H1 (cell line): ENCODE results near the gene ASPRV1. TPM values are rescaled to one million over a fixed set of nuclear protein-coding genes. Genes with fewer than 3 reads are reported as not detected.

Experiments
- CTCF ChIA-PET: fragments of 300-600 bp; sonication (Branson Sonifier 250); formaldehyde crosslinking; loops from one replicate; lab custom pipeline; 2021; ENCODE audit not compliant: partially characterized antibody; lab: Charles Lee
- POLR2A ChIA-PET: fragments of 300-600 bp; sonication (Branson Sonifier 250); formaldehyde crosslinking; loops from one replicate; lab custom pipeline; 2021; ENCODE audit warnings: inconsistent platforms; ENCODE audit not compliant: partially characterized antibody; lab: Charles Lee
- DNase-seq, 2 experiments: peaks; one replicate each; pipeline versions ENCODE4 v3.0.0 to v3.0.0-alpha.2; 2010 to 2022; ENCODE audit warnings: low spot score in 2 of 2, low read depth in 1 of 2, mixed read lengths in 1 of 2
- FAIRE-seq: peaks from 2 replicates; lab custom pipeline; 2011; peaks lifted over from hg19 to GRCh38; lab: Jason Lieb, UNC
- H2AFZ ChIP-seq: 2 replicates; pipeline ENCODE4 v1.8.1; 2012; ENCODE audit warnings: low read length, inconsistent platforms
- H2AK5ac ChIP-seq: 2 replicates; pipeline ENCODE4 v1.6.1; 2013; ENCODE audit warnings: low read depth, low read length
- H2BK120ac ChIP-seq: replicated peaks from 2 replicates; pipeline ENCODE3; 2013; ENCODE audit warnings: low read depth, low read length, inconsistent platforms
- H2BK12ac ChIP-seq: 2 replicates; pipeline ENCODE4 v1.6.1; 2013; ENCODE audit warnings: low read depth, low read length
- H2BK15ac ChIP-seq: 2 replicates; pipeline ENCODE4 v1.6.1; 2013; ENCODE audit warnings: low read length
- H2BK20ac ChIP-seq: 2 replicates; pipeline ENCODE4 v1.6.1; 2013; ENCODE audit warnings: low read length
- H2BK5ac ChIP-seq: 2 replicates; pipeline ENCODE4 v1.6.1; 2013; ENCODE audit warnings: low read depth, low read length
- H3K14ac ChIP-seq: 2 replicates; pipeline ENCODE4 v1.6.1; 2013; ENCODE audit warnings: inconsistent platforms; ENCODE audit not compliant: insufficient read length
- H3K18ac ChIP-seq: 2 replicates; pipeline ENCODE4 v1.6.1; 2013; ENCODE audit warnings: low read length; ENCODE audit errors: extremely low read depth
- H3K23ac ChIP-seq: 2 replicates; pipeline ENCODE4 v1.6.1; 2013; ENCODE audit warnings: inconsistent platforms; ENCODE audit not compliant: insufficient read length
- H3K23me2 ChIP-seq: 2 replicates; pipeline ENCODE4 v1.6.1; 2013; ENCODE audit warnings: low read depth, low read length
- H3K27ac ChIP-seq: 2 replicates; pipeline ENCODE4 v1.6.1; 2011; ENCODE audit warnings: low read depth, low read length, inconsistent platforms
- H3K27me3 ChIP-seq, 4 experiments: replicated peaks in 1 of 4; 1 replicate in 1 of 4; 2 replicates in 3 of 4; pipeline versions ENCODE4 v1.6.1 to v1.8.1; 2011 to 2013; ENCODE audit warnings: low read length in 3 of 4, mild to moderate bottlenecking in 3 of 4, inconsistent platforms in 2 of 4, mixed read lengths in 2 of 4, moderate library complexity in 1 of 4; ENCODE audit not compliant: control insufficient read depth in 3 of 4, insufficient read depth in 3 of 4; ENCODE audit errors: extremely low read depth in 1 of 4
- H3K36me3 ChIP-seq, 4 experiments: 2 replicates each; pipeline versions ENCODE4 v1.6.1 to v1.8.1; 2011 to 2013; ENCODE audit warnings: mild to moderate bottlenecking in 4 of 4, low read length in 3 of 4, moderate library complexity in 2 of 4, control low read depth in 1 of 4, inconsistent platforms in 1 of 4; ENCODE audit not compliant: insufficient read depth in 4 of 4, control insufficient read depth in 2 of 4
- H3K4ac ChIP-seq: replicated peaks from 2 replicates; pipeline ENCODE3; 2013; ENCODE audit warnings: low read length, low read depth, mixed read lengths, inconsistent platforms; ENCODE audit not compliant: insufficient read length
- H3K4me1 ChIP-seq, 4 experiments: replicated peaks in 1 of 4; 1 replicate in 1 of 4; 2 replicates in 3 of 4; pipeline versions ENCODE4 v1.6.1 to v1.8.1; 2011 to 2013; ENCODE audit warnings: low read length in 3 of 4, inconsistent platforms in 2 of 4, mixed read lengths in 1 of 4; ENCODE audit not compliant: insufficient read depth in 4 of 4, control insufficient read depth in 3 of 4
- H3K4me2 ChIP-seq, 2 experiments: 2 replicates each; pipeline versions ENCODE4 v1.6.1 to v1.8.1; 2011 to 2013; ENCODE audit warnings: low read depth in 2 of 2, low read length in 2 of 2, control low read depth in 1 of 2, inconsistent platforms in 1 of 2, mild to moderate bottlenecking in 1 of 2; ENCODE audit not compliant: insufficient read depth in 1 of 2
- H3K4me3 ChIP-seq, 4 experiments: fragments of 200-600, 300-600 bp in 1 of 4; sonication (generic), shearing (Covaris generic), sonication (Bioruptor Twin) in 1 of 4; 2 replicates each; pipeline versions ENCODE4 v1.5.1 to v1.8.1; 2011 to 2016; ENCODE audit warnings: low read length in 4 of 4, low read depth in 3 of 4, control low read depth in 2 of 4, inconsistent platforms in 2 of 4, mild to moderate bottlenecking in 2 of 4, mixed read lengths in 1 of 4, moderate library complexity in 1 of 4; ENCODE audit not compliant: insufficient read depth in 2 of 4; ENCODE audit errors: extremely low read depth in 1 of 4
- H3K56ac ChIP-seq: replicated peaks from 2 replicates; pipeline ENCODE3; 2013; ENCODE audit warnings: low read depth, mild to moderate bottlenecking, mixed read lengths, low read length, inconsistent platforms; ENCODE audit not compliant: insufficient read length
- H3K79me1 ChIP-seq: 2 replicates; pipeline ENCODE4 v1.6.1; 2013; ENCODE audit warnings: low read depth, low read length, control low read depth
- H3K79me2 ChIP-seq, 2 experiments: 2 replicates each; pipeline versions ENCODE4 v1.6.1 to v1.8.1; 2012 to 2013; ENCODE audit warnings: low read length in 2 of 2, mild to moderate bottlenecking in 2 of 2, inconsistent platforms in 1 of 2; ENCODE audit not compliant: insufficient read depth in 2 of 2, control insufficient read depth in 1 of 2
- H3K9ac ChIP-seq, 4 experiments: replicated peaks in 1 of 4; 1 replicate in 1 of 4; 2 replicates in 3 of 4; pipeline versions ENCODE4 v1.6.1 to v1.8.1; 2011 to 2013; ENCODE audit warnings: low read depth in 3 of 4, low read length in 3 of 4, control low read depth in 2 of 4, mild to moderate bottlenecking in 2 of 4, moderate library complexity in 2 of 4, inconsistent platforms in 1 of 4; ENCODE audit errors: extremely low read depth in 1 of 4
- H3K9me3 ChIP-seq, 2 experiments: 2 replicates each; pipeline versions ENCODE4 v1.6.1 to v1.8.1; 2012 to 2013; ENCODE audit warnings: mild to moderate bottlenecking in 2 of 2, moderate library complexity in 2 of 2, control low read depth in 1 of 2, inconsistent platforms in 1 of 2, low read depth in 1 of 2, low read length in 1 of 2, mixed read lengths in 1 of 2; ENCODE audit not compliant: insufficient read depth in 2 of 2
- H4K20me1 ChIP-seq, 2 experiments: replicated peaks in 1 of 2; 2 replicates each; pipeline versions ENCODE3 to v1.8.1; 2011 to 2013; ENCODE audit warnings: inconsistent platforms in 2 of 2, low read length in 2 of 2, mild to moderate bottlenecking in 1 of 2; ENCODE audit not compliant: insufficient read depth in 2 of 2, control insufficient read depth in 1 of 2
- H4K5ac ChIP-seq: 2 replicates; pipeline ENCODE4 v1.6.1; 2013; ENCODE audit warnings: low read length, low read depth, mixed read lengths, inconsistent platforms; ENCODE audit not compliant: insufficient read length
- H4K8ac ChIP-seq: 2 replicates; pipeline ENCODE4 v1.8.0; 2013; ENCODE audit warnings: mild to moderate bottlenecking, moderate library complexity, low read length, inconsistent platforms; ENCODE audit not compliant: insufficient read depth; ENCODE audit errors: extremely low read depth
- H4K91ac ChIP-seq: replicated peaks from 2 replicates; pipeline ENCODE3; 2013; ENCODE audit warnings: low read length, mixed read lengths, inconsistent platforms; ENCODE audit not compliant: insufficient read length
- GTF2F1 ChIP-seq: IDR thresholded peaks from 2 replicates; pipeline ENCODE4 v1.6.1; 2012; ENCODE audit warnings: low read depth, low read length, improper control_type of control experiment, borderline replicate concordance
- HDAC2 ChIP-seq, 2 experiments: fragments of 300-600 bp in 1 of 2; sonication (generic) in 1 of 2; IDR thresholded peaks; 2 replicates each; pipeline ENCODE4 v1.6.1; 2011 to 2012; ENCODE audit warnings: low read depth in 2 of 2, low read length in 2 of 2, mild to moderate bottlenecking in 2 of 2, moderate library complexity in 2 of 2, borderline replicate concordance in 1 of 2, inconsistent platforms in 1 of 2
- JUND ChIP-seq: IDR thresholded peaks from 2 replicates; pipeline ENCODE4 v1.6.1; 2011; ENCODE audit warnings: mild to moderate bottlenecking, improper control_type of control experiment, low read length
- KDM4A ChIP-seq: IDR thresholded peaks from one replicate; pipeline ENCODE4 v1.7.1; 2012; ENCODE audit warnings: low read depth, mild to moderate bottlenecking, moderate library complexity, low read length, inconsistent platforms; ENCODE audit not compliant: severe bottlenecking
- KDM5A ChIP-seq: fragments of 200-600 bp; IDR thresholded peaks from 2 replicates; pipeline ENCODE4 v1.7.1; 2012; ENCODE audit warnings: mild to moderate bottlenecking, low read length, inconsistent platforms, mixed read lengths
- SAP30 ChIP-seq: fragments of 300-600 bp; sonication (generic); IDR thresholded peaks from 2 replicates; pipeline ENCODE4 v1.7.1; 2012; ENCODE audit warnings: low read length, moderate library complexity, mild to moderate bottlenecking, inconsistent platforms; ENCODE audit not compliant: insufficient read depth, insufficient replicate concordance
- SP2 ChIP-seq: IDR thresholded peaks from 2 replicates; pipeline ENCODE4 v1.6.1; 2012; ENCODE audit warnings: mild to moderate bottlenecking, low read length, inconsistent platforms
- SP4 ChIP-seq: IDR thresholded peaks from 2 replicates; pipeline ENCODE4 v1.6.1; 2012; ENCODE audit warnings: low read length, inconsistent platforms
- WGBS, 2 experiments: shearing (Covaris generic) in 1 of 2; methylation state at CpG; one replicate each; pipeline versions ENCODE4 v1.1.6 to v1.1.7; 2013 to 2015; ENCODE audit warnings: low lambda C conversion rate in 2 of 2, mixed read lengths in 2 of 2, inconsistent platforms in 1 of 2, low coverage in 1 of 2, missing lambda C conversion rate in 1 of 2; ENCODE audit not compliant: insufficient replicate concordance in 2 of 2, insufficient coverage in 1 of 2, insufficient read length in 1 of 2; ENCODE audit errors: extremely low coverage in 1 of 2, missing lambda C conversion rate in 1 of 2; 5-methylcytosine and 5-hydroxymethylcytosine counted together
- polyA plus RNA-seq, 7 experiments: library from polyadenylated mRNA; depleted of rRNA in 3 of 7; stranded (reverse) in 5 of 7; unstranded in 2 of 7; fragments of >200 nt in 5 of 7; fragments of 200-250 nt in 2 of 7; gene quantifications; 1 replicate in 5 of 7; 2 replicates in 1 of 7; 4 replicates in 1 of 7; pipeline versions ENCODE4 v1.2.1 to v1.2.3, GENCODE V29; 2011 to 2013; ENCODE audit warnings: missing spikeins in 2 of 7, mixed read lengths in 2 of 7
- total RNA-seq: library from RNA; stranded (reverse); fragmentation: NEBNext Ultra II Directional; extraction: Animal tissue kit (Norgen Biotek cat#: 25700); gene quantifications from 2 replicates; pipeline ENCODE4 v1.2.1, GENCODE V29; 2021
- TF ChIP-seq, protein P1 (sequence below), 3 experiments: IDR thresholded peaks; 1 replicate in 2 of 3; 2 replicates in 1 of 3; pipeline versions ENCODE4 v1.5.1 to v1.6.1; 2011; ENCODE audit warnings: low read length in 3 of 3, mild to moderate bottlenecking in 3 of 3, inconsistent platforms in 2 of 3, low read depth in 1 of 3, moderate library complexity in 1 of 3; ENCODE audit not compliant: insufficient read depth in 1 of 3; ENCODE audit errors: control extremely low read depth in 1 of 3

The ASPRV1 gene
- total and polyA plus RNA-seq, 2 of the 8 experiments (the other 6 are each of a cell fraction or from before 2014, with no cell fraction given) = 0.59 to 0.95 TPM

DNA sequence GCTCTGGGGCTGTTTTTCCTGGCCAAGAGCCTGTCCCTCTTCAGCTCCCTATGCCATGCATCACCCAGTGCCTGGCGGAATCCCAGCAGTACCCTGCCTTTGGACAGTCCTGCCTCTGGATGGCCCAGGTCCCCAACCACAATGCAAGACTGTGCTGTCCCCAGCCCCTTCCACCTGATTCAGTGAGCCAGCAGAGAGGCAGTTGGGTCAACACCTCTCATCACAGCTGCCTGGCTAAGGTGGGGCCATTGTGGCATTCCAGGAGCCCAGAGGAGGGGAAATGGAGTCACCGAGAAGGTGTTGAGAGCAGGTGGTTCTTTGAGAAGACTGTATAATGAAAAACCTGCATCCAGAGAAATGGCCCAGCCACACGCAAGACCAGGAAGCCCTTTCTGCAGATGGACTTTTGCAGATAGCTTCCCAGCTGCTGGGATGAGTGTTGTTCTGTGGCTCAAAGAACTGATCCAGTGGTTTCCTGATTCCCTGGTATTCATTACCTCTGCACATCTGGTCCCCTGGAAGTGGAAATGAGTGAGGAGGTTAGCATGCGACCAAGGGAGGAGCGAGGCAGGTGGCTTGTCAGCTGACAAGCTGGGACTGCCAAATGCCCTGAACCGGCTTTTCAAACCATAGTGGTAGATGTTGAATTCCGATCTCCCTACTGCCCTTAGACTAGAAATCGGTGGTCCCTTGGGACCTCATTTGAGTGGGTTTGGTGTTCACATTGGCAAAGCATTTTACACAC, 1.7 kb upstream of the ASPRV1 start:
- Histone ChIP-seq H4K8ac (no peak overlapping the region), H3K14ac (no peak overlapping the region), H2AFZ (no peak overlapping the region), H2AK5ac (no peak overlapping the region), H3K18ac (no peak overlapping the region), H3K4ac (no peak overlapping the region), H3K36me3 (no peaks in the 10 kb centered on the region), H3K4me1 (peaks cover 0 to 7% (median 0%) of the 10 kb centered on the region in 4 experiments; a peak in 1 of 7 replicates), H4K20me1 (no peaks in the 10 kb centered on the region), H4K91ac (no peak overlapping the region), H3K4me3 (no peak overlapping the region), H2BK15ac (no peak overlapping the region), H3K23me2 (no peaks in the 10 kb centered on the region), H3K23ac (no peak overlapping the region), H3K4me2 (no peak overlapping the region), H3K56ac (no peak overlapping the region), H3K79me2 (no peaks in the 10 kb centered on the region), H4K5ac (no peak overlapping the region), H2BK120ac (no peak overlapping the region), H2BK20ac (no peak overlapping the region), H3K9me3 (no peaks in the 10 kb centered on the region), H3K79me1 (no peaks in the 10 kb centered on the region), H2BK12ac (peak overlapping the region; percentile 55; the same call in 1 of the 2 replicates), H2BK5ac (no peak overlapping the region), H3K9ac (no peak overlapping the region), H3K27ac (no peak overlapping the region), H3K27me3 (no peaks in the 10 kb centered on the region)
- 92% methylated on average over 8 of the region's 8 CpGs; no CpG with 5 or more reads in 1 of the 2 experiments for WGBS, 2 experiments
- FAIRE-seq (no peak), DNase-seq (no peak)
- ChIA-PET CTCF (interaction anchor here (1.2 to 1.4 kb wide), 4 partner anchors 18 to 177 kb away, joined by 3 to 5 read pairs (median 3); no protein-coding TSS in a partner anchor), POLR2A (interaction anchor here (0.8 to 1.4 kb wide), 4 partner anchors 10 to 49 kb away, joined by 3 to 5 read pairs (median 4); no protein-coding TSS in a partner anchor)
- TF ChIP-seq HDAC2 (IDR thresholded peaks at IDR 0.05; ENCODE audit: borderline replicate concordance in 1 of 2, low read depth in 2 of 2, low read length in 2 of 2) (no peak), KDM4A (no peak), SAP30 (no peak), JUND (no peak), KDM5A (no peak), GTF2F1 (no peak), SP2 (no peak), SP4 (no peak)
- TF ChIP-seq, protein P1, sequence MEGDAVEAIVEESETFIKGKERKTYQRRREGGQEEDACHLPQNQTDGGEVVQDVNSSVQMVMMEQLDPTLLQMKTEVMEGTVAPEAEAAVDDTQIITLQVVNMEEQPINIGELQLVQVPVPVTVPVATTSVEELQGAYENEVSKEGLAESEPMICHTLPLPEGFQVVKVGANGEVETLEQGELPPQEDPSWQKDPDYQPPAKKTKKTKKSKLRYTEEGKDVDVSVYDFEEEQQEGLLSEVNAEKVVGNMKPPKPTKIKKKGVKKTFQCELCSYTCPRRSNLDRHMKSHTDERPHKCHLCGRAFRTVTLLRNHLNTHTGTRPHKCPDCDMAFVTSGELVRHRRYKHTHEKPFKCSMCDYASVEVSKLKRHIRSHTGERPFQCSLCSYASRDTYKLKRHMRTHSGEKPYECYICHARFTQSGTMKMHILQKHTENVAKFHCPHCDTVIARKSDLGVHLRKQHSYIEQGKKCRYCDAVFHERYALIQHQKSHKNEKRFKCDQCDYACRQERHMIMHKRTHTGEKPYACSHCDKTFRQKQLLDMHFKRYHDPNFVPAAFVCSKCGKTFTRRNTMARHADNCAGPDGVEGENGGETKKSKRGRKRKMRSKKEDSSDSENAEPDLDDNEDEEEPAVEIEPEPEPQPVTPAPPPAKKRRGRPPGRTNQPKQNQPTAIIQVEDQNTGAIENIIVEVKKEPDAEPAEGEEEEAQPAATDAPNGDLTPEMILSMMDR (IDR thresholded peaks at IDR 0.05; ENCODE audit: control extremely low read depth in 1 of 3, insufficient read depth in 1 of 3, low read depth in 1 of 3, low read length in 3 of 3) = no peak
